K562 (cell line): ENCODE results near the gene ALDH1A3. TPM values are rescaled to one million over a fixed set of nuclear protein-coding genes. Genes with fewer than 3 reads are reported as not detected.
A peak's percentile ranks its signal among the peaks of the same experiment; 100 is the strongest.

Source experiments
- ATAC-seq: fragments of 200-7000 bp; cut with Tn5 transposase; 3 replicates; pipeline ENCODE4 v1.9.1; 2020; ENCODE audit warnings: moderate library complexity
- BruUV-seq: library from RNA; stranded (reverse); fragments of 400-500 nt; replicated peaks from 2 replicates; lab custom pipeline; 2021; lab: Mats Ljungman, UMichigan
- CTCF ChIA-PET: fragments of 300-600 bp; formaldehyde crosslinking; extraction: SDS; loops from one replicate; lab custom pipeline; 2021; ENCODE audit warnings: low intra/inter-chr PET ratio; lab: Yijun Ruan, JAX
- POLR2A ChIA-PET: fragments of 300-600, 350-650 bp; sonication (Branson Sonifier 250); formaldehyde crosslinking; extraction: SDS; loops from one replicate; lab custom pipeline; 2021; ENCODE audit warnings: antibody characterized with exemption, inconsistent platforms; lab: Yijun Ruan, JAX
- DNase-seq, 4 experiments: peaks; one replicate each; pipeline versions ENCODE4 v3.0.0 to v3.0.0-alpha.2; 2011 to 2018; ENCODE audit warnings: low spot score in 3 of 4, mixed read lengths in 3 of 4; ENCODE audit errors: extremely low read depth in 1 of 4
- FAIRE-seq: peaks from 2 replicates; lab custom pipeline; 2011; peaks lifted over from hg19 to GRCh38; lab: Jason Lieb, UNC
- H2AFZ ChIP-seq: 2 replicates; pipeline ENCODE4 v1.6.0; 2011; ENCODE audit warnings: low read depth, low read length, control low read depth, inconsistent platforms
- H3K27ac ChIP-seq: fragments of 200-600 bp; 3 replicates; pipeline ENCODE4 v1.8.0; 2011; ENCODE audit warnings: low read depth, mild to moderate bottlenecking, control low read depth, inconsistent platforms, low read length, moderate library complexity, mixed read lengths; ENCODE audit errors: extremely low read depth
- H3K27me3 ChIP-seq, 2 experiments: fragments of 300-600 bp in 1 of 2; 2 replicates in 1 of 2; 3 replicates in 1 of 2; pipeline versions ENCODE4 v1.6.0 to v1.8.0; 2011; ENCODE audit warnings: inconsistent platforms in 2 of 2, low read length in 2 of 2, mild to moderate bottlenecking in 1 of 2, mixed read lengths in 1 of 2, moderate library complexity in 1 of 2; ENCODE audit not compliant: control insufficient read depth in 2 of 2, insufficient read depth in 2 of 2
- H3K36me3 ChIP-seq: fragments of 300-600 bp; 3 replicates; pipeline ENCODE4 v1.8.0; 2011; ENCODE audit warnings: mild to moderate bottlenecking, low read length, inconsistent platforms; ENCODE audit not compliant: control insufficient read depth, insufficient read depth
- H3K4me1 ChIP-seq, 2 experiments: fragments of 200-600 bp in 1 of 2; replicated peaks in 1 of 2; 2 replicates in 1 of 2; 3 replicates in 1 of 2; pipeline versions ENCODE4 v1.5.1 to v1.8.0; 2011; ENCODE audit warnings: inconsistent platforms in 2 of 2, low read length in 2 of 2, mild to moderate bottlenecking in 1 of 2, mixed read lengths in 1 of 2, moderate library complexity in 1 of 2; ENCODE audit not compliant: control insufficient read depth in 2 of 2, insufficient read depth in 2 of 2
- H3K4me2 ChIP-seq: 2 replicates; pipeline ENCODE4 v1.6.1; 2011; ENCODE audit warnings: low read length, control low read depth, inconsistent platforms, mixed read lengths; ENCODE audit not compliant: insufficient read depth
- H3K4me3 ChIP-seq: fragments of 200-600 bp; sonication (generic), shearing (Covaris generic); 2 replicates; pipeline ENCODE4 v1.5.1; 2016; ENCODE audit warnings: control low read depth, inconsistent platforms
- H3K79me2 ChIP-seq: fragments of 200-600 bp; 3 replicates; pipeline ENCODE4 v1.8.0; 2011; ENCODE audit warnings: low read length, inconsistent platforms; ENCODE audit not compliant: control insufficient read depth, insufficient read depth
- H3K9ac ChIP-seq, 2 experiments: 2 replicates each; pipeline versions ENCODE4 v1.6.0 to v1.6.1; 2011; ENCODE audit warnings: low read depth in 2 of 2, low read length in 2 of 2, control low read depth in 1 of 2, inconsistent platforms in 1 of 2, mild to moderate bottlenecking in 1 of 2, mixed read lengths in 1 of 2; ENCODE audit not compliant: insufficient read depth in 1 of 2
- H3K9me1 ChIP-seq: one replicate; pipeline ENCODE4 v1.6.0; 2011; ENCODE audit warnings: inconsistent platforms, mild to moderate bottlenecking, low read length, moderate library complexity; ENCODE audit not compliant: control insufficient read depth, insufficient read depth
- H3K9me3 ChIP-seq: replicated peaks from 2 replicates; pipeline ENCODE4 v1.5.1; 2011; ENCODE audit warnings: low read depth, low read length, inconsistent platforms; ENCODE audit not compliant: control insufficient read depth, insufficient read depth
- H4K20me1 ChIP-seq: replicated peaks from 2 replicates; pipeline ENCODE4 v1.6.1; 2011; ENCODE audit warnings: low read length, inconsistent platforms, mixed read lengths; ENCODE audit not compliant: control insufficient read depth, insufficient read depth
- CBX8 ChIP-seq: fragments of 200-600 bp; sonication (generic); IDR thresholded peaks from 2 replicates; pipeline ENCODE4 v1.6.1; 2012; ENCODE audit warnings: borderline replicate concordance, mixed run types, low read depth, mild to moderate bottlenecking, moderate library complexity, mixed read lengths, low read length, control low read depth, inconsistent platforms; ENCODE audit not compliant: poor library complexity, severe bottlenecking; ENCODE audit errors: extremely low read depth
- GTF2B ChIP-seq: IDR thresholded peaks from 2 replicates; pipeline ENCODE4 v1.6.1; 2011; ENCODE audit not compliant: insufficient read length; ENCODE audit errors: extremely low read depth
- HDAC1 ChIP-seq, 2 experiments: fragments of 450-650 bp; IDR thresholded peaks; 2 replicates each; pipeline ENCODE4 v1.6.1; 2016 to 2017; ENCODE audit warnings: inconsistent platforms in 1 of 2, mild to moderate bottlenecking in 1 of 2, moderate library complexity in 1 of 2
- HLTF ChIP-seq: fragments of 450-650 bp; IDR thresholded peaks from 2 replicates; pipeline ENCODE4 v1.6.1; 2016
- TSC22D4 ChIP-seq: fragments of 450-650 bp; IDR thresholded peaks from 2 replicates; pipeline ENCODE4 v1.6.1; 2016; ENCODE audit warnings: missing genetic modification characterization, missing biosample characterization, control low read depth
- WGBS: fragments of 100-300 bp; shearing (Covaris generic); methylation state at CpG from one replicate; pipeline ENCODE4 v1.1.6; 2016; ENCODE audit warnings: low coverage, mixed read lengths; ENCODE audit not compliant: insufficient coverage; ENCODE audit errors: missing lambda C conversion rate; 5-methylcytosine and 5-hydroxymethylcytosine counted together
- in situ Hi-C: fragments of 300-500 bp; cut with MboI; formaldehyde crosslinking; loops from 4 replicates; pipeline ENCODE4 v1.15.0; 2018; ENCODE audit warnings: inconsistent platforms, mixed read lengths
- intact Hi-C: fragments of 100-400 bp; cut with micrococcal nuclease; formaldehyde crosslinking; loops from 2 replicates; pipeline ENCODE4 v1.14.2; 2022
- polyA plus RNA-seq, 8 experiments: library from polyadenylated mRNA; depleted of rRNA in 4 of 8; stranded (reverse) in 5 of 8; unstranded in 3 of 8; fragments of >200 nt; fragmentation: Nextera tagmentation in 2 of 8; fragmentation: Illumina TruSeq in 1 of 8; extraction: Ambion mirVana in 2 of 8; extraction: Trizol in 1 of 8; gene quantifications; 2 replicates each; pipeline versions ENCODE4 v1.2.1 to v1.2.3, GENCODE V29; 2011 to 2014; ENCODE audit warnings: inconsistent platforms in 1 of 8, missing spikeins in 1 of 8
- total RNA-seq, 7 experiments: library from RNA; depleted of rRNA in 6 of 7; stranded (reverse); fragments of >200 nt in 6 of 7; fragmentation: Illumina TruSeq in 2 of 7; extraction: Trizol in 2 of 7; gene quantifications; 2 replicates each; pipeline versions ENCODE4 v1.2.1 to v1.2.3, GENCODE V29; 2011 to 2021; ENCODE audit warnings: low replicate concordance in 1 of 7
- TF ChIP-seq, protein P1 (sequence below): fragments of 250-450 bp; sonication (Bioruptor Pico); IDR thresholded peaks from 2 replicates; pipeline ENCODE4 v1.4.0; 2020; ENCODE audit warnings: mild to moderate bottlenecking, moderate library complexity

The ALDH1A3 gene
- total and polyA plus RNA-seq, 9 of the 15 experiments (the other 6 are each of a cell fraction or from before 2014, with no cell fraction given), result 0.38 TPM; not detected in 8

- Histone ChIP-seq H3K36me3 (no peaks in the 10 kb centered on the region), H3K9me1 (no peaks in the 10 kb centered on the region), H3K79me2 (no peaks in the 10 kb centered on the region), H3K4me2 (no peak overlapping the region), H4K20me1 (0 out of 2 replicates have a peak, but pooled peaks cover 4% of the 10 kb centered on the region), H3K9ac (no peak overlapping the region), H3K27ac (no peak overlapping the region), H3K27me3 (peaks cover 10 to 26% of the 10 kb centered on the region in 2 experiments; a peak in 4 of 5 replicates), H2AFZ (no peak overlapping the region), H3K9me3 (no peaks in the 10 kb centered on the region), H3K4me1 (no peaks in the 10 kb centered on the region; a peak in 1 of 5 replicates), H3K4me3 (no peak overlapping the region)
- intact Hi-C loops, result no loop called here
- no peak for ATAC-seq
- in situ Hi-C loops, result loop anchor here (5.0 kb wide), 1 partner anchor 68 kb away; no protein-coding TSS in a partner anchor
- TF ChIP-seq HLTF, result no peak
- 5% methylated on average over 4 of the region's 4 CpGs for WGBS
- ChIA-PET CTCF (no interaction called here), POLR2A (no interaction called here)
- no TSS peak for BruUV-seq
- no peak for FAIRE-seq
- no peak for DNase-seq
Measured at GRCh38 chr15:100939791-100940190, 60.2 kb downstream of the ALDH1A3 start.

GRCh38 chr15:100940767-100941379 is 61.2 kb downstream of the ALDH1A3 start:
- CTCF ChIA-PET, result no interaction called here
- peak; percentile 35 for FAIRE-seq
- H3K4me3 ChIP-seq, result no peak overlapping the region
- H3K79me2 ChIP-seq, result no peaks in the 10 kb centered on the region
- H3K36me3 ChIP-seq, result no peaks in the 10 kb centered on the region
- H3K4me1 ChIP-seq, result no peaks in the 10 kb centered on the region; a peak in 1 of 5 replicates
- H3K9ac ChIP-seq, result no peak overlapping the region
- TF ChIP-seq TSC22D4 (no peak), HDAC1 (IDR thresholded peaks at IDR 0.05) (no peak), GTF2B (no peak), CBX8 (no peak)
- TF ChIP-seq, protein P1, sequence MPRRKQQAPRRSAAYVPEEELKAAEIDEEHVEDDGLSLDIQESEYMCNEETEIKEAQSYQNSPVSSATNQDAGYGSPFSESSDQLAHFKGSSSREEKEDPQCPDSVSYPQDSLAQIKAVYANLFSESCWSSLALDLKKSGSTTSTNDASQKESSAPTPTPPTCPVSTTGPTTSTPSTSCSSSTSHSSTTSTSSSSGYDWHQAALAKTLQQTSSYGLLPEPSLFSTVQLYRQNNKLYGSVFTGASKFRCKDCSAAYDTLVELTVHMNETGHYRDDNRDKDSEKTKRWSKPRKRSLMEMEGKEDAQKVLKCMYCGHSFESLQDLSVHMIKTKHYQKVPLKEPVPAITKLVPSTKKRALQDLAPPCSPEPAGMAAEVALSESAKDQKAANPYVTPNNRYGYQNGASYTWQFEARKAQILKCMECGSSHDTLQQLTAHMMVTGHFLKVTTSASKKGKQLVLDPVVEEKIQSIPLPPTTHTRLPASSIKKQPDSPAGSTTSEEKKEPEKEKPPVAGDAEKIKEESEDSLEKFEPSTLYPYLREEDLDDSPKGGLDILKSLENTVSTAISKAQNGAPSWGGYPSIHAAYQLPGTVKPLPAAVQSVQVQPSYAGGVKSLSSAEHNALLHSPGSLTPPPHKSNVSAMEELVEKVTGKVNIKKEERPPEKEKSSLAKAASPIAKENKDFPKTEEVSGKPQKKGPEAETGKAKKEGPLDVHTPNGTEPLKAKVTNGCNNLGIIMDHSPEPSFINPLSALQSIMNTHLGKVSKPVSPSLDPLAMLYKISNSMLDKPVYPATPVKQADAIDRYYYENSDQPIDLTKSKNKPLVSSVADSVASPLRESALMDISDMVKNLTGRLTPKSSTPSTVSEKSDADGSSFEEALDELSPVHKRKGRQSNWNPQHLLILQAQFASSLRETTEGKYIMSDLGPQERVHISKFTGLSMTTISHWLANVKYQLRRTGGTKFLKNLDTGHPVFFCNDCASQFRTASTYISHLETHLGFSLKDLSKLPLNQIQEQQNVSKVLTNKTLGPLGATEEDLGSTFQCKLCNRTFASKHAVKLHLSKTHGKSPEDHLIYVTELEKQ (CRISPR knock-in tag), result no peak
- TF ChIP-seq, all 486 proteins: peak for 0
- 0 out of 2 replicates have a peak, but pooled peaks cover 4% of the 10 kb centered on the region for H4K20me1 ChIP-seq
- no peaks in the 10 kb centered on the region for H3K9me1 ChIP-seq
- H3K27me3 ChIP-seq, result peaks cover 11 to 20% of the 10 kb centered on the region in 2 experiments; a peak in 3 of 5 replicates
- no peak for ATAC-seq
- POLR2A ChIA-PET, result no interaction called here
- no peak overlapping the region for H2AFZ ChIP-seq
- no peak for DNase-seq
- BruUV-seq, result no TSS peak
- H3K4me2 ChIP-seq, result no peak overlapping the region
- intact Hi-C loops, result no loop called here
- H3K9me3 ChIP-seq, result no peaks in the 10 kb centered on the region
- in situ Hi-C loops, result loop anchor here (5.0 kb wide), 1 partner anchor 66 kb away; no protein-coding TSS in a partner anchor
- H3K27ac ChIP-seq, result no peak overlapping the region
- WGBS, result 0% methylated on average over 2 of the region's 2 CpGs
